HT-29 (cell line): ENCODE measurements around the gene JCHAIN. TPM values are rescaled to one million over a fixed set of nuclear protein-coding genes. Genes with fewer than 3 reads are reported as not detected.

Experiments
- DNase-seq: peaks from one replicate; pipeline ENCODE4 v3.0.0-alpha.2; 2015; ENCODE audit warnings: low spot score
- small RNA-seq: library from RNA; depleted of rRNA; stranded (forward); fragments of <200 nt; gene quantifications from one replicate; pipeline ENCODE3, GENCODE V24; 2014
- total RNA-seq: library from RNA; depleted of rRNA; stranded (reverse); fragments of >200 nt; shearing (Covaris generic); gene quantifications from 2 replicates; pipeline ENCODE4 v1.2.3, GENCODE V29; 2014; rRNA removed

The JCHAIN gene
- total RNA-seq, 1 experiment from 2014 or later: not detected

- DNase-seq: no peak
Observed at GRCh38 chr4:70640192-70640591, 26.1 kb downstream of the JCHAIN start.

- no peak for DNase-seq
Observed at GRCh38 chr4:70637239-70637913, 28.9 kb downstream of the JCHAIN start.

DNA sequence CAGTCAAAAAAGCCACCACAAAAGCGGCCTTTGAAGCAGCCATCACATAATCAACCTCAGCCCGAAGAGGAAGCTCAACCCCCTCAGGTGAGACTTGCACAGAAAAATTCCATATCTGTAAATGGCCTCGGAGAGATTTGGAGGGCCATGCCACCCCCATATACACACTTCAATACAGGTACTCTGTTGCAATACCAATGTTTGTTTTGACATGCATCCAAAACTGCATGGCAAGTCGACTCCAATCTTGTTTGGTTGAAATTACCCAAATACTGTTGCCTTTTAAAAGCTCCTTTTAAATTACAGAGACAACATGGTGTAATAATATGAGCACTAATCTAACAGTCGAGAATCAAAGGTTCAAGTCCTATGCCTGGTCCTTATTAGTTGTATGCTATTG is 31.8 kb downstream of the JCHAIN start:
- DNase-seq: no peak

DNA sequence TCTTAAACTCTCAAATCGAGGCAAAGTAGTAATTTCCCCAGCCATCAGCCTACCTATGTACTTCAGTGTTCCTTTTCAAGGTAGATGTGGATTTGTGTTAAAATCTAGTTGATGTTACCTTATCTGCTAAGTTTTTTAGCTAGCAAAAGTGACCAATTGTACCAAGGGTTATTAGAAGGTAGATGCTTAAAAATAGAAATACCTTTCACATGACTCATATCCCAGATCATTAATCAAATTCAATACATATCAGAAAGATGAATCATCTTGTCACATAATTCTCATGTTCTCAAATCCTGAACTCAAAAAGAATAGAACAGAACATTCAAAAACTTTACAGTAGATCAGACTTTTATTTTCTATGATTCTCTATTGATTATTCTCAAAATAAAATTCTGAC is 34.3 kb downstream of the JCHAIN start:
- DNase-seq: peak; percentile 26

GRCh38 chr4:70630162-70630561 is 36.1 kb downstream of the JCHAIN start:
- DNase-seq: no peak

DNA sequence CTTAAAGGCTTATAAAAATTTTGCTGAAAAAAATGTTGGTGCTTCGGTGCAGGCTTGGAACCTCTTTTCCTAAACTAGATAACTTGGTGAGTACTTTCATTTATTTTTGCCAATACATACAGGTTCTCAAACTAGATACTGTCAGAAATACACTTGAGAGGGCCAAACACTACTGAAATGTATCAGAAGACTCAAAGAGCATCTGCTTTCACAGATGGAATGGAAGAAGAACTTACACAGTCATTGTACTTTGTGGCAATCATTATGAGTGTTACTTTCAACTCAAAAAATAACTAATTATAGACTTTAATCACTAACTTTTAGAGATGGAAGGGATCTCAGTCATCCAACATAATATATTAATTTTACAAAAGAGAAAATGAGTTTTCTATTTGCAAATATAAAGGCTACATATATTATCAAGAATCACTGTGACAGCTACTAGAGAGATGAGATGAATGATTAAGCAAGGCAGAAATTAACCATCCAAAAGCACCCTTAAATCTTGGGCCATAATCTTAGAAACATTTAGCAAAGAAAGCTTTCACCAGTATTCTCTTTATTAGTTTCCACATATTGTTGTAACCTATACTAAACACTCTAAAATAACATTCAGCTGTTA is 36.7 kb downstream of the JCHAIN start:
- DNase-seq: no peak

GRCh38 chr4:70628444-70628843 is 37.9 kb downstream of the JCHAIN start, which contains the start of gene ENAM:
TSS of gene ENAM (plus strand) at chr4:70628744. CDS start at chr4:70629501, 757 bp downstream.
- no peak for DNase-seq

GRCh38 chr4:70627620-70628019 is 38.7 kb downstream of the JCHAIN start:
- DNase-seq: no peak

- peak; percentile 79 for DNase-seq
Observed at GRCh38 chr4:70624226-70624793, 42.0 kb downstream of the JCHAIN start.

- no peak for DNase-seq
Observed at GRCh38 chr4:70623323-70623722, 43.0 kb downstream of the JCHAIN start.

GRCh38 chr4:70619778-70620177 is 46.5 kb downstream of the JCHAIN start:
- no peak for DNase-seq

GRCh38 chr4:70619288-70619687 is 47.0 kb downstream of the JCHAIN start:
- DNase-seq: no peak

DNA sequence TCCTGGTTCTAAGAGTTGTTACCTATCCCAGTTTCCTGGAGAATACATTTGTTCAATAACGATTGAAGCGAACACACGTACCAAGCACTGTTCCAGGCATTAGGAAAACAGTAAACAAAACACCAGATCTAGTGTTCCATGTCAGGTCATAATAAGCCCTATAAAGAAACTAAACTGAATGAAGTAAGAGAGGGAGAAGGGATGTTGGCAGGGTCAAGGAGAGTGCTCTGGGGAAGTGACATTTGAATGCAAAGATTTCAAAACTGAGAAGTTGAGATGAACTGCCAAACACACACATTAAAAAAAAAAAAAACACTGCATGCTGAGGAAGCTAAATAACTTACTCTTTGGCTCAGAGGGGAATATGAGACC is 52.1 kb downstream of the JCHAIN start:
- DNase-seq: no peak

DNA sequence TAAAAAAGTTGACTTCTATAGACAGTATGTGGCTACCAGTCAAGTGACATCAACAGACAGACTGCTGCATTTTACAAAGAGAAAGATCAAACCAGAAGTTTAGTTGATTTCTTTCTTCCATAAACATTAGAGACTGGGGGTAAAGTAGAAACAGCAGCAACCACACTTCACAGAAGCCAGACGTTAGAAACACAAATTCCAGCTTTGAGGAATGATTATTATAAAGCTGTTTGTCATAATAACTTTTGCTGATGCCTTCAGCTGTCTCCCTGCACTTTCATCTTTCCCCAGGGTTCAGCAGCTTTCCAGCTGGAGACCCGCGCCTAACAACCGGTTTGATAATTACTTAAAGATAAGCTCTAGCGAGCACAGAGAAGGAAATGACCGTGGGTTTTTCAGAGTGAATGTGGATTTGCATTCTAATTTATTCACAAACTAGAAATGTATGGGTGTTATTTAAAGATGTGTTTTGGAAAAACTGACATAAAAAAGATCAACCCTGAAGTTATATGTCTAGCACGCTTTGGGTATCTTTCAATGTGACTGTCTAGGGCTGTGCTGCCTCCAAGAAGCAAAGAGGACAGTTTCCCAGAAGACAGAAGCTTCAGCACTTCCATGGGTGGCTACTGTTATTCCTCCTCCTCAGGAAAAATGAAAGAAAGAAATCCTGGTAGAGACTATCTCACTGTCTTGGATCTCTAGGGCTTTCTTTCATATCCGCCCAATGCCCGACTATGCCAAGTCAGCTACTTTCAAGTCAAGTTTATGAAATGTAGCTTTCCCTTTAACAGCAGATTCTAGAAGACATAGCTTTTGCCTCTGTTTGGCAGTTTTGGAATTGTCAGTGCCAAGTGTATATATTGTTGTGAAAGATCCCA is 52.8 kb downstream of the JCHAIN start:
- no peak for DNase-seq

DNA sequence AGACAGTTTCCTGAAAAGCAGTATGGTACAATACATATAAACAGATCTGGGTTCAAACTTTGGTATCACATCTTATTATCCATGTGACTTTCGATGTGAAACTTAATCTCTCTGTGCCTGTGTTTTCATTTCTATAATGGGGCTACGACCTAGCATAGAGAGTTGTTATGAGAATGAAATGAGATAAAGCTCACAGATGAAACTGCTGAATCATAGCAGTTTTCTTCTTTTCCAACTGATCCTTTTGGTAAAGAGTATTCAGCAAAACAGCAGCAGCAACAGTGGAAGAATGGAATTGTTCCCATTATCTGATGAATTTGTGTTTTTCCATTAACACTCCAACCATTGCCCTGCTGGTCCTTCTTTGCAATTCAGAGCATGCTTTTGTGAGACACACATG is 58.0 kb downstream of the JCHAIN start:
- DNase-seq: no peak

- DNase-seq: no peak
Observed at GRCh38 chr4:70607334-70607853, 58.9 kb downstream of the JCHAIN start.

DNA sequence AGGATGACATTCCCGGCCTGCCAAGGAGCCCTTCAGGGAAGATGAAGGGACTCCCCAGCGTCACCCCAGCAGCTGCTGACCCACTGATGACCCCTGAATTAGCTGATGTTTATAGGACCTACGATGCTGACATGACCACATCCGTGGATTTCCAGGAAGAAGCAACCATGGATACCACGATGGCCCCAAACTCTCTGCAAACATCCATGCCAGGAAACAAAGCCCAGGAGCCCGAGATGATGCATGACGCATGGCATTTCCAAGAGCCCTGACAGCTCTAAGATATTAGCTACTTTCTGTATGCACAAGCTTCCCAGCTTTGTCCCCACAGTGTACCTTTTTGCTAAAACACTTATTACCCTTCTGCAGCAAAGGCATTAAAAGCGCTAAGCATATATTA is 59.8 kb downstream of the JCHAIN start:
- DNase-seq: no peak

Small RNAs within 50 kb of the gene (small RNA-seq; reads per million reads assigned to genes)
- not detected for gene RNU6-520P
- not detected for gene RNU6-784P

Other genes with a start within 250 kb of the JCHAIN start
- not detected in 2 replicates for gene MUC7, start 194.3 kb downstream of the JCHAIN start, total RNA-seq
- not detected in 2 replicates for gene AMTN, start 147.9 kb downstream of the JCHAIN start, total RNA-seq
- gene AMBN, start 74.3 kb downstream of the JCHAIN start, total RNA-seq: not detected in 2 replicates
- gene ENAM, start 37.8 kb downstream of the JCHAIN start, total RNA-seq: not detected in 2 replicates
- gene UTP3, start 22.0 kb upstream of the JCHAIN start, total RNA-seq: 17.5 and 19.2 TPM in 2 replicates
- 15.0 and 18.7 TPM in 2 replicates for gene RUFY3, start 55.5 kb upstream of the JCHAIN start, total RNA-seq
- 40.7 and 48.3 TPM in 2 replicates for gene GRSF1, start 173.4 kb upstream of the JCHAIN start, total RNA-seq
- gene MOB1B, start 235.9 kb upstream of the JCHAIN start, total RNA-seq: 1.2 and 3.8 TPM in 2 replicates